Body of pancreas (tissue), 4 donors: ENCODE data around the gene POLD2. TPM values are rescaled to one million over a fixed set of nuclear protein-coding genes. Genes with fewer than 3 reads are reported as not detected.
A peak's percentile ranks its signal among the peaks of the same experiment; 100 is the strongest.
"Not testable (repeated sequence)": the region's sequence is repeated elsewhere in the genome, so short reads cannot be mapped to it uniquely, and the experiment has no call there.

Experiments used
- ATAC-seq: fragments of 150-250 bp; one replicate; pipeline ENCODE4 v1.9.1; 2016
- DNase-seq, 4 donors: peaks; one replicate each; pipeline ENCODE4 v3.0.0-alpha.2; 2019
- H3K27ac ChIP-seq, 4 donors: fragments of 200-600 bp; sonication (generic); 1 replicate in 3 of 4; 2 replicates in 1 of 4; pipeline versions ENCODE4 v1.5.1 to v1.6.1; 2016 to 2019; ENCODE audit warnings: mild to moderate bottlenecking in 1 of 4, mixed read lengths in 1 of 4, moderate library complexity in 1 of 4
- H3K27me3 ChIP-seq, 2 donors: fragments of 200-600 bp; sonication (generic); one replicate each; pipeline ENCODE4 v1.6.0; 2016; ENCODE audit warnings: mild to moderate bottlenecking in 1 of 2
- H3K36me3 ChIP-seq, 2 donors: fragments of 200-600 bp; sonication (generic); replicated peaks in 1 of 2; 2 replicates each; pipeline ENCODE4 v1.5.1; 2016; ENCODE audit warnings: low read depth in 2 of 2; ENCODE audit not compliant: insufficient read depth in 1 of 2
- H3K4me1 ChIP-seq: fragments of 200-600 bp; sonication (generic); one replicate; pipeline ENCODE4 v1.6.0; 2016
- H3K4me3 ChIP-seq, 2 donors: fragments of 200-600 bp; sonication (generic); 1 replicate in 1 of 2; 2 replicates in 1 of 2; pipeline ENCODE4 v1.5.1; 2016 to 2019
- H3K9me3 ChIP-seq, 3 donors: fragments of 200-600 bp; sonication (generic); 1 replicate in 2 of 3; 2 replicates in 1 of 3; pipeline ENCODE4 v1.5.1; 2016
- CTCF ChIP-seq, 7 experiments: fragments of 450-650 bp in 4 of 7; fragments of 200-600 bp in 3 of 7; sonication (generic) in 3 of 7; IDR thresholded peaks; one replicate each; pipeline ENCODE4 v1.5.1; 2016 to 2019; ENCODE audit warnings: antibody characterized with exemption in 7 of 7
- POLR2A ChIP-seq, 3 donors: fragments of 450-650 bp; IDR thresholded peaks; one replicate each; pipeline ENCODE4 v1.6.1; 2016; ENCODE audit warnings: antibody characterized with exemption in 3 of 3, mild to moderate bottlenecking in 2 of 3
- WGBS, 2 donors: methylation state at CpG; one replicate each; pipeline ENCODE4 v1.1.5; 2017; 5-methylcytosine and 5-hydroxymethylcytosine counted together
- intact Hi-C: fragments of 100-400 bp; cut with DNase I; formaldehyde crosslinking; loops from one replicate; pipeline ENCODE4 v1.15.1; 2023
- total RNA-seq, 2 donors: library from RNA; depleted of rRNA; stranded (reverse); fragments of >200 nt; gene quantifications; one replicate each; pipeline ENCODE4 v1.1.0, GENCODE V29; 2016

POLD2 gene
- total RNA-seq, 2 donors from 2014 or later: 32.7 to 64.6 TPM

DNA sequence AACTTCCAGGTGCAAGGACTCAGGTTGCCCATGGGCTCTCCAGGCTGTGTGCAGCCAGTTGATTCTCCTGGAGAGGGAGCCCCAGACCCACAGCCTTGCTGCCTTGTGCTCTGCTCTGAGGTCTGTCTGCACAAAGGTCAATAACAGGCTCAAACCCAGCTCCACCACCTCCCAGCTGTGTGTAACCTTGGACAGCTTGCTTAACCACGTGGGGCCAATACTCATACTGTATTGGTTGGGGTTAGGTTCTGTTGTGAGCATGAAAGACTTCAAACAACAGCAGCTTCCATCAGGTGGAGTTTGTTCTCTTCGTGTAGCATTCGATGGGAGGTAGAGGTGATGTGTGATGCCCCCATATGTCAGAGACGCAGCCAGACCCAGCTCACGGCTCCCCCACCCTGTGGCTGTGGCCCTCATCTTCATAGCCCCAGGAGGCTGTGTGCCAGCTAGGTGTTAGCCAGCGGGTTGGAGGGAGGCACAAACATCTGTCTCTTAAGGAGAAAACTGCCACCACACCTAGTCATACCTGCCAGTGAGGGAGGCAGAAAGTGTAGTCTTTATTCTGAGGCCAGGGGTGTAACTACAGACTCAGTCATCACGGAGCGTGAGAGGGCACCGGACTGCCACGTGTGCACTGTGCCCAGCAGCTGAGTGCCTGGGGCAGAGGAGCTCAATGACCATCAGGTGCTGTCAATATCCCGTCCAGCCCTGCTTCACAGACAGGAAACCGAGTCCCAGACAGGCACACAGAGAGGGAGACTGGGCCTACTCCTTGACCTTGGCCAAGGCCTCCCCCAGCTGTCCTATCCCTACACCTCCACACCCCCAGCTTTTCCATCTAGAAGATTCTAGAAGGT lies 8.1 kb upstream of the POLD2 start:
- no peaks in the 10 kb centered on the region for H3K9me3 ChIP-seq
- H3K4me3 ChIP-seq: no peak overlapping the region
- intact Hi-C loops: no loop called here
- WGBS, 2 donors: 63% methylated on average over 10 to 11 of the region's 12 CpGs
- TF ChIP-seq POLR2A (IDR thresholded peaks at IDR 0.05): no peak
- TF ChIP-seq CTCF (IDR thresholded peaks at IDR 0.05): peak in 4 of 7 experiments; percentile 5 to 35 (median 14)
- DNase-seq (peak in 3 of 4 donors; percentile 34 to 51 (median 44)), ATAC-seq (peak; percentile 65)
- no peaks in the 10 kb centered on the region for H3K4me1 ChIP-seq
- no peaks in the 10 kb centered on the region for H3K27me3 ChIP-seq
- no peak overlapping the region for H3K27ac ChIP-seq
- no peaks in the 10 kb centered on the region for H3K36me3 ChIP-seq

- no peak for DNase-seq
Observed at GRCh38 chr7:44128721-44129582, 5.6 kb upstream of the POLD2 start.

DNA sequence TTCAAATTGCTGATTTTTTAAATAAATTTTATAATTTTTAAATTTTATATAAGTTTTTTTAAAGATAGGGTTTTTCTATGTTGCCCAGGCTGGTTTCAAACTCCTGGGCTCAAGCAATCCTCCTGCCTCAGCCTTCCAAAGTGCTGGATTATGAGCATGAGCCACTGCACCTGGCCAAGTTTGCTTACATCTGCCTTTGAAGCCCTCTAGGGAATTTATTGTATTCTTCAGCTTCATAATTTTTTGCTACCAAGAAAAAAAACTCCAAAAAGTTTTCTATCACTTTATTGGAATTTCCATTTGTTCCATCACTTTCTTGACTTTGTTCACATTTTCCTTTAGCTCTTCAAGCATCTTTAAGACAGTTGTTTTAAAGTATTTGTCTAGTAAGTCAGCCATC lies 3.8 kb upstream of the POLD2 start:
- no peaks in the 10 kb centered on the region for H3K36me3 ChIP-seq
- DNase-seq: no peak
- intact Hi-C loops: no loop called here
- H3K4me3 ChIP-seq: no peak overlapping the region
- no peak for ATAC-seq
- TF ChIP-seq CTCF (IDR thresholded peaks at IDR 0.05) (no peak), POLR2A (IDR thresholded peaks at IDR 0.05) (no peak)
- no peaks in the 10 kb centered on the region for H3K27me3 ChIP-seq
- H3K9me3 ChIP-seq: no peaks in the 10 kb centered on the region
- H3K4me1 ChIP-seq: peaks cover 14% of the 10 kb centered on the region
- no peak overlapping the region for H3K27ac ChIP-seq

More at GRCh38 chr7:44128721-44129582, 5.6 kb upstream of the POLD2 start:
- H3K36me3 ChIP-seq: no peaks in the 10 kb centered on the region
- no peaks in the 10 kb centered on the region for H3K9me3 ChIP-seq
- no peak overlapping the region for H3K27ac ChIP-seq
- 58 to 63% methylated on average over 6 of the region's 6 CpGs for WGBS, 2 donors
- no peak overlapping the region for H3K4me3 ChIP-seq
- intact Hi-C loops: no loop called here
- H3K27me3 ChIP-seq: no peaks in the 10 kb centered on the region
- ATAC-seq: no peak
- peaks cover 3% of the 10 kb centered on the region for H3K4me1 ChIP-seq
- TF ChIP-seq CTCF (IDR thresholded peaks at IDR 0.05): no peak
- no peak for TF ChIP-seq POLR2A (IDR thresholded peaks at IDR 0.05)

DNA sequence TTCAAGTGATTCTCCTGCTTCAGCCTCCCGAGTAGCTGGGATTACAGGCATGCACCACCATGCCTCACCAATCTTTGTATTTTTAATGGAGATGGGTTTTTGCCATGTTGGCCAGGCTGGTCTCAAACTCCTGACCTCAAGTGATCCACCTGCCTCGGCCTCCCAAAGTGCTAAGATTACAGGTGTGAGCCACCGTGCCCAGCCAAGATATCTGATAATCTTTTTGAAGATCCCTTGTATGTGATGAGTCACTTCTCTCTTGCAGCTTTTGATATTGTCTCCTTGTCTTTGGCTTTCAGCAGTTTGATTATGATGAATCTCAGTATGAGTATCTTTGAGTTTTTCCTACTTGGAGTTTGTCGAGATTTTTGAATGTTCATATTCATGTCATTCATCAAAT lies 3.2 kb upstream of the POLD2 start:
- H3K4me1 ChIP-seq: peaks cover 20% of the 10 kb centered on the region
- H3K27me3 ChIP-seq, H3K27ac ChIP-seq, ATAC-seq, H3K4me3 ChIP-seq, intact Hi-C loops, H3K36me3 ChIP-seq, DNase-seq, H3K9me3 ChIP-seq: not testable (repeated sequence)
- WGBS, 2 donors: 78 to 85% methylated on average over 4 of the region's 4 CpGs

GRCh38 chr7:44124822-44125202 lies 1.5 kb upstream of the POLD2 start:
- H3K9me3 ChIP-seq: no peaks in the 10 kb centered on the region
- DNase-seq: no peak
- H3K27me3 ChIP-seq: no peaks in the 10 kb centered on the region
- H3K36me3 ChIP-seq: no peaks in the 10 kb centered on the region
- no peak for TF ChIP-seq POLR2A (IDR thresholded peaks at IDR 0.05)
- no peak for TF ChIP-seq CTCF (IDR thresholded peaks at IDR 0.05)
- WGBS, 2 donors: 94% methylated on average over 6 of the region's 6 CpGs
- peaks cover 26% of the 10 kb centered on the region for H3K4me1 ChIP-seq
- H3K27ac ChIP-seq: no peak overlapping the region
- no peak for ATAC-seq
- no peak overlapping the region for H3K4me3 ChIP-seq
- intact Hi-C loops: no loop called here
